WTC11 (cell line): ENCODE results near the gene ING5. TPM values are rescaled to one million over a fixed set of nuclear protein-coding genes. Genes with fewer than 3 reads are reported as not detected.

Source experiments
- ATAC-seq: fragments of 200-7000 bp; cut with Tn5 transposase; 2 replicates; pipeline ENCODE4 v1.10.0; 2021; ENCODE audit warnings: mild to moderate bottlenecking, moderate library complexity
- CTCF ChIA-PET: fragments of 300-600 bp; sonication (Branson Sonifier 250); formaldehyde crosslinking; loops from one replicate; lab custom pipeline; 2021; ENCODE audit warnings: antibody characterized with exemption; lab: Charles Lee
- POLR2A ChIA-PET: fragments of 350-600 bp; sonication (Branson Sonifier 250); formaldehyde crosslinking; loops from one replicate; lab custom pipeline; 2021; ENCODE audit warnings: antibody characterized with exemption; lab: Charles Lee
- DNase-seq: peaks from one replicate; pipeline ENCODE4 v3.0.0; 2021; ENCODE audit warnings: low spot score
- H3K27ac Mint-ChIP-seq: 2 replicates; pipeline ENCODE4 v1.8.0; 2021; ENCODE audit warnings: mixed read lengths
- H3K27me3 Mint-ChIP-seq: 2 replicates; pipeline ENCODE4 v1.8.0; 2021; ENCODE audit warnings: low read depth, mild to moderate bottlenecking, moderate library complexity, mixed read lengths
- H3K36me3 Mint-ChIP-seq: 2 replicates; pipeline ENCODE4 v1.8.0; 2021; ENCODE audit warnings: mixed read lengths
- H3K4me1 Mint-ChIP-seq: 2 replicates; pipeline ENCODE4 v1.8.0; 2022; ENCODE audit warnings: mixed read lengths
- H3K4me3 Mint-ChIP-seq: 2 replicates; pipeline ENCODE4 v1.8.0; 2021; ENCODE audit warnings: mild to moderate bottlenecking, moderate library complexity, mixed read lengths
- H3K9me3 Mint-ChIP-seq: 2 replicates; pipeline ENCODE4 v1.8.0; 2021; ENCODE audit warnings: mixed read lengths
- ETV6 ChIP-seq: sonication (generic); formaldehyde crosslinking; IDR thresholded peaks from 2 replicates; pipeline ENCODE4 v1.8.1; 2022; ENCODE audit warnings: mild to moderate bottlenecking, missing genetic modification reagents
- FOXP1 ChIP-seq: sonication (generic); formaldehyde crosslinking; IDR thresholded peaks from 2 replicates; pipeline ENCODE4 v1.8.0; 2022; ENCODE audit warnings: missing genetic modification reagents, mild to moderate bottlenecking, moderate library complexity, borderline replicate concordance
- GTF2I ChIP-seq: fragments of 250-450 bp; sonication (Bioruptor Pico); conservative IDR thresholded peaks from 2 replicates; pipeline ENCODE4 v1.4.0; 2021; ENCODE audit warnings: mild to moderate bottlenecking
- NR2C2 ChIP-seq: sonication (generic); formaldehyde crosslinking; IDR thresholded peaks from 2 replicates; pipeline ENCODE4 v1.8.0; 2022; ENCODE audit warnings: mild to moderate bottlenecking, missing genetic modification reagents
- RELA ChIP-seq: sonication (generic); formaldehyde crosslinking; IDR thresholded peaks from 2 replicates; pipeline ENCODE4 v1.8.1; 2022; ENCODE audit warnings: missing genetic modification reagents, mild to moderate bottlenecking, borderline replicate concordance
- SMAD3 ChIP-seq: sonication (generic); formaldehyde crosslinking; IDR thresholded peaks from 2 replicates; pipeline ENCODE4 v1.8.0; 2022; ENCODE audit warnings: missing genetic modification reagents, mild to moderate bottlenecking, borderline replicate concordance
- SOX15 ChIP-seq: fragments of 250-450 bp; sonication (Bioruptor Pico); IDR thresholded peaks from 2 replicates; pipeline ENCODE4 v1.9.0; 2021; ENCODE audit warnings: mild to moderate bottlenecking
- TCF7 ChIP-seq: sonication (generic); formaldehyde crosslinking; IDR thresholded peaks from 2 replicates; pipeline ENCODE4 v1.8.0; 2022; ENCODE audit warnings: mild to moderate bottlenecking, low read depth, missing genetic modification reagents, moderate library complexity
- ZNF121 ChIP-seq: sonication (generic); formaldehyde crosslinking; IDR thresholded peaks from 2 replicates; pipeline ENCODE4 v1.8.0; 2023; ENCODE audit warnings: missing genetic modification reagents
- ZNF423 ChIP-seq: fragments of 250-450 bp; sonication (Bioruptor Pico); IDR thresholded peaks from 2 replicates; pipeline ENCODE4 v2.1.2; 2022; ENCODE audit warnings: mild to moderate bottlenecking, moderate library complexity
- total RNA-seq: library from RNA; stranded (reverse); gene quantifications from 3 replicates; pipeline ENCODE4 v1.2.3, GENCODE V29; 2021
- TF ChIP-seq, protein P1 (sequence below): fragments of 250-450 bp; sonication (Bioruptor Pico); IDR thresholded peaks from 2 replicates; pipeline ENCODE4 v1.9.0; 2021; ENCODE audit warnings: mild to moderate bottlenecking, borderline replicate concordance
- TF ChIP-seq, protein P2 (sequence below): sonication (generic); formaldehyde crosslinking; IDR thresholded peaks from 2 replicates; pipeline ENCODE4 v1.8.0; 2022; ENCODE audit warnings: mild to moderate bottlenecking, missing genetic modification reagents
- TF ChIP-seq, protein P3 (sequence below): sonication (generic); formaldehyde crosslinking; IDR thresholded peaks from 2 replicates; pipeline ENCODE4 v1.8.1; 2022; ENCODE audit warnings: mild to moderate bottlenecking, missing genetic modification reagents, moderate library complexity, borderline replicate concordance
- TF ChIP-seq, protein P4 (sequence below): sonication (generic); formaldehyde crosslinking; conservative IDR thresholded peaks from 2 replicates; pipeline ENCODE4 v1.8.1; 2023; ENCODE audit warnings: mild to moderate bottlenecking, low read depth, missing genetic modification reagents, moderate library complexity
- TF ChIP-seq, protein P5 (sequence below): sonication (generic); formaldehyde crosslinking; IDR thresholded peaks from 2 replicates; pipeline ENCODE4 v1.8.0; 2023; ENCODE audit warnings: missing genetic modification reagents, mild to moderate bottlenecking, borderline replicate concordance
- TF ChIP-seq, protein P6 (sequence below): sonication (generic); formaldehyde crosslinking; IDR thresholded peaks from 2 replicates; pipeline ENCODE4 v1.8.1; 2023; ENCODE audit warnings: mild to moderate bottlenecking, missing genetic modification reagents, moderate library complexity

Gene ING5
- total RNA-seq, 1 experiment from 2014 or later, result 43.1 TPM

DNA sequence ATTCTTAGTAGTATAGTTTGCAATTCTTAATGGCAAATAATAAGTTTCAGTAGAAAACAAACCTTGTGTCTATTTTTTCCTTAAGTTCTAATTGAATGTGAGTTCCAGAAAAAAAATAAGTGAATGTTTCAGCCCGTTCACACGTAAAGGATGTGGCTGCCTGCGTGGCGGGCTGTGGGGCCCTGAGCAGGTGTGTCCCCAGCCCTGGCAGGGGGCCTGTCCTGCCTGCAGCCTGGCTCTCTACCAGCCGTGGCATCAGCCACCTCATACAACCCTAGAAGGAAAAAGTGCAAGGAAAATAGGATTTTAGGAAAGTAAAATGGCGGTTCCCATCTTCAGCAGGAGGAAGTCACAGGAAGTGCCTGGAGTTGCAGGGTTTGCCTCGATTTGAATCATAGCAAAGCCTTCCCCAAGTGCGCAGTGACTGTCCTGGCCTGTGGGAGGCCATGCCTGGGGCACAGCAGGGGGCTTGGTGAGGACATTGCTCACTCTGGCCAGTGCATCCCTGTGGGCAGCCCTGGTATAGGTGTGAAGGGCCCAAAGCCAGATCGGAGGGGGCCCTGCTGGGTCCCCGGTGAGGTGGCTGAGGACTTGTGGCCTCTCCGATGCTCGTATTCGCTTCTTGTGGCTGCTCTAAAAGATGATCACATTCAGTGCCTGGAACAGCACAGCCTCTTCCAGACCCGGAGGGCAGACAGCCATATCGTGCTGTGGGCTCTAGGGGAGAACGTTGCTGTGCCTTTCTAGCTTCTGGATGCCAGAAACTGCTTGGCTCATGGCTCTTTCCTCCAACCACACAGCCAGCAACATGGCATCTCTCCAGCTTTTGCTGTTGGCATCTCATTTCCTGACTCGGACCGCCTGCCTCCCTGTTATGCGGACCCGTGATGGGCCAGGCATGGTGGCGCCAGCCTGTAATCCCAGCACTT, 27.8 kb upstream of the ING5 start:
- Mint-ChIP-seq H3K27ac (peak overlapping the region; percentile 91), H3K36me3 (peaks cover 38% of the 10 kb centered on the region), H3K9me3 (no peaks in the 10 kb centered on the region), H3K27me3 (no peaks in the 10 kb centered on the region), H3K4me1 (peaks cover 2% of the 10 kb centered on the region; the same call in 1 of the 2 replicates), H3K4me3 (no peak overlapping the region)
- DNase-seq (peak; percentile 36), ATAC-seq (peak; percentile 61)
- TF ChIP-seq SMAD3 (CRISPR knock-in tag) (0 out of 2 replicates have a peak, but pooled peaks have one; percentile 53), ZNF121 (CRISPR knock-in tag) (0 out of 2 replicates have a peak, but pooled peaks have one; percentile 36), GTF2I (CRISPR knock-in tag) (no peak)
- CTCF ChIA-PET, result interaction anchor here (2.2 kb wide), 1 partner anchor 28 kb away, joined by 6 read pairs; the partner anchor contains the start of gene ING5
- POLR2A ChIA-PET, result no interaction called here

DNA sequence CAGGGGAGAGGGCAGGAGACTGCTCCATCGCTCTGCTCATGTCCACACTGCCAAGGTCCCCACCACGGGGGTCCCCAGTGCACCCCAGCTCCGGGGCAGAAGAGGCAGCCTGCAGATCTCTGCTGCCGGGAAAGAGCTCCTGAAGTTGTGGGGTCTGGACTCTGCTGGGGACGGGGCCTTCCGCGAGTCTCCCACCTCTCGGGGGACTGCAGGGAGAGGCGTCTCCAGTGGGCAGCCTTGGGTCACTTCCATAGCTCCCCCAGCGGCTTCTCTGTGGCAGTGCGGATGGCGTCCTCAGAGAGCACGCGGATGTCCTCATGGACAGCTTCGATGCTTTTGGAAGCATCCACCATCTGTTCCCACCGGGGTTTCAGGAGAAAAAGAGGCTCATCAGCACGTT, 26.0 kb upstream of the ING5 start:
- ATAC-seq (0 out of 2 replicates have a peak, but pooled peaks have one; percentile 10), DNase-seq (no peak)
- H3K9me3 Mint-ChIP-seq, result no peaks in the 10 kb centered on the region
- H3K36me3 Mint-ChIP-seq, result peaks cover 39% of the 10 kb centered on the region
- no peak overlapping the region for H3K4me3 Mint-ChIP-seq
- no peak overlapping the region for H3K27ac Mint-ChIP-seq
- CTCF ChIA-PET, result interaction anchor here (0.7 to 2.2 kb wide), 5 partner anchors 11 to 203 kb away, joined by 3 to 6 read pairs (median 3); partner anchors contain the start of gene ING5
- no peak for TF ChIP-seq NR2C2 (CRISPR knock-in tag)
- TF ChIP-seq TCF7 (CRISPR knock-in tag), result no peak
- TF ChIP-seq, protein P1, sequence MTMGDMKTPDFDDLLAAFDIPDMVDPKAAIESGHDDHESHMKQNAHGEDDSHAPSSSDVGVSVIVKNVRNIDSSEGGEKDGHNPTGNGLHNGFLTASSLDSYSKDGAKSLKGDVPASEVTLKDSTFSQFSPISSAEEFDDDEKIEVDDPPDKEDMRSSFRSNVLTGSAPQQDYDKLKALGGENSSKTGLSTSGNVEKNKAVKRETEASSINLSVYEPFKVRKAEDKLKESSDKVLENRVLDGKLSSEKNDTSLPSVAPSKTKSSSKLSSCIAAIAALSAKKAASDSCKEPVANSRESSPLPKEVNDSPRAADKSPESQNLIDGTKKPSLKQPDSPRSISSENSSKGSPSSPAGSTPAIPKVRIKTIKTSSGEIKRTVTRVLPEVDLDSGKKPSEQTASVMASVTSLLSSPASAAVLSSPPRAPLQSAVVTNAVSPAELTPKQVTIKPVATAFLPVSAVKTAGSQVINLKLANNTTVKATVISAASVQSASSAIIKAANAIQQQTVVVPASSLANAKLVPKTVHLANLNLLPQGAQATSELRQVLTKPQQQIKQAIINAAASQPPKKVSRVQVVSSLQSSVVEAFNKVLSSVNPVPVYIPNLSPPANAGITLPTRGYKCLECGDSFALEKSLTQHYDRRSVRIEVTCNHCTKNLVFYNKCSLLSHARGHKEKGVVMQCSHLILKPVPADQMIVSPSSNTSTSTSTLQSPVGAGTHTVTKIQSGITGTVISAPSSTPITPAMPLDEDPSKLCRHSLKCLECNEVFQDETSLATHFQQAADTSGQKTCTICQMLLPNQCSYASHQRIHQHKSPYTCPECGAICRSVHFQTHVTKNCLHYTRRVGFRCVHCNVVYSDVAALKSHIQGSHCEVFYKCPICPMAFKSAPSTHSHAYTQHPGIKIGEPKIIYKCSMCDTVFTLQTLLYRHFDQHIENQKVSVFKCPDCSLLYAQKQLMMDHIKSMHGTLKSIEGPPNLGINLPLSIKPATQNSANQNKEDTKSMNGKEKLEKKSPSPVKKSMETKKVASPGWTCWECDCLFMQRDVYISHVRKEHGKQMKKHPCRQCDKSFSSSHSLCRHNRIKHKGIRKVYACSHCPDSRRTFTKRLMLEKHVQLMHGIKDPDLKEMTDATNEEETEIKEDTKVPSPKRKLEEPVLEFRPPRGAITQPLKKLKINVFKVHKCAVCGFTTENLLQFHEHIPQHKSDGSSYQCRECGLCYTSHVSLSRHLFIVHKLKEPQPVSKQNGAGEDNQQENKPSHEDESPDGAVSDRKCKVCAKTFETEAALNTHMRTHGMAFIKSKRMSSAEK, result no peak
- TF ChIP-seq, protein P2, sequence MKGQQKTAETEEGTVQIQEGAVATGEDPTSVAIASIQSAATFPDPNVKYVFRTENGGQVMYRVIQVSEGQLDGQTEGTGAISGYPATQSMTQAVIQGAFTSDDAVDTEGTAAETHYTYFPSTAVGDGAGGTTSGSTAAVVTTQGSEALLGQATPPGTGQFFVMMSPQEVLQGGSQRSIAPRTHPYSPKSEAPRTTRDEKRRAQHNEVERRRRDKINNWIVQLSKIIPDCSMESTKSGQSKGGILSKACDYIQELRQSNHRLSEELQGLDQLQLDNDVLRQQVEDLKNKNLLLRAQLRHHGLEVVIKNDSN (CRISPR knock-in tag), result no peak
- TF ChIP-seq ZNF423 (CRISPR knock-in tag), result no peak
- TF ChIP-seq, protein P3, sequence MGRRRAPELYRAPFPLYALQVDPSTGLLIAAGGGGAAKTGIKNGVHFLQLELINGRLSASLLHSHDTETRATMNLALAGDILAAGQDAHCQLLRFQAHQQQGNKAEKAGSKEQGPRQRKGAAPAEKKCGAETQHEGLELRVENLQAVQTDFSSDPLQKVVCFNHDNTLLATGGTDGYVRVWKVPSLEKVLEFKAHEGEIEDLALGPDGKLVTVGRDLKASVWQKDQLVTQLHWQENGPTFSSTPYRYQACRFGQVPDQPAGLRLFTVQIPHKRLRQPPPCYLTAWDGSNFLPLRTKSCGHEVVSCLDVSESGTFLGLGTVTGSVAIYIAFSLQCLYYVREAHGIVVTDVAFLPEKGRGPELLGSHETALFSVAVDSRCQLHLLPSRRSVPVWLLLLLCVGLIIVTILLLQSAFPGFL (CRISPR knock-in tag), result no peak
- TF ChIP-seq SOX15 (CRISPR knock-in tag), result no peak
- TF ChIP-seq, protein P4, sequence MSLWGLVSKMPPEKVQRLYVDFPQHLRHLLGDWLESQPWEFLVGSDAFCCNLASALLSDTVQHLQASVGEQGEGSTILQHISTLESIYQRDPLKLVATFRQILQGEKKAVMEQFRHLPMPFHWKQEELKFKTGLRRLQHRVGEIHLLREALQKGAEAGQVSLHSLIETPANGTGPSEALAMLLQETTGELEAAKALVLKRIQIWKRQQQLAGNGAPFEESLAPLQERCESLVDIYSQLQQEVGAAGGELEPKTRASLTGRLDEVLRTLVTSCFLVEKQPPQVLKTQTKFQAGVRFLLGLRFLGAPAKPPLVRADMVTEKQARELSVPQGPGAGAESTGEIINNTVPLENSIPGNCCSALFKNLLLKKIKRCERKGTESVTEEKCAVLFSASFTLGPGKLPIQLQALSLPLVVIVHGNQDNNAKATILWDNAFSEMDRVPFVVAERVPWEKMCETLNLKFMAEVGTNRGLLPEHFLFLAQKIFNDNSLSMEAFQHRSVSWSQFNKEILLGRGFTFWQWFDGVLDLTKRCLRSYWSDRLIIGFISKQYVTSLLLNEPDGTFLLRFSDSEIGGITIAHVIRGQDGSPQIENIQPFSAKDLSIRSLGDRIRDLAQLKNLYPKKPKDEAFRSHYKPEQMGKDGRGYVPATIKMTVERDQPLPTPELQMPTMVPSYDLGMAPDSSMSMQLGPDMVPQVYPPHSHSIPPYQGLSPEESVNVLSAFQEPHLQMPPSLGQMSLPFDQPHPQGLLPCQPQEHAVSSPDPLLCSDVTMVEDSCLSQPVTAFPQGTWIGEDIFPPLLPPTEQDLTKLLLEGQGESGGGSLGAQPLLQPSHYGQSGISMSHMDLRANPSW (CRISPR knock-in tag), result no peak
- TF ChIP-seq ETV6, result no peak
- TF ChIP-seq RELA (CRISPR knock-in tag), result no peak
- TF ChIP-seq, protein P5, sequence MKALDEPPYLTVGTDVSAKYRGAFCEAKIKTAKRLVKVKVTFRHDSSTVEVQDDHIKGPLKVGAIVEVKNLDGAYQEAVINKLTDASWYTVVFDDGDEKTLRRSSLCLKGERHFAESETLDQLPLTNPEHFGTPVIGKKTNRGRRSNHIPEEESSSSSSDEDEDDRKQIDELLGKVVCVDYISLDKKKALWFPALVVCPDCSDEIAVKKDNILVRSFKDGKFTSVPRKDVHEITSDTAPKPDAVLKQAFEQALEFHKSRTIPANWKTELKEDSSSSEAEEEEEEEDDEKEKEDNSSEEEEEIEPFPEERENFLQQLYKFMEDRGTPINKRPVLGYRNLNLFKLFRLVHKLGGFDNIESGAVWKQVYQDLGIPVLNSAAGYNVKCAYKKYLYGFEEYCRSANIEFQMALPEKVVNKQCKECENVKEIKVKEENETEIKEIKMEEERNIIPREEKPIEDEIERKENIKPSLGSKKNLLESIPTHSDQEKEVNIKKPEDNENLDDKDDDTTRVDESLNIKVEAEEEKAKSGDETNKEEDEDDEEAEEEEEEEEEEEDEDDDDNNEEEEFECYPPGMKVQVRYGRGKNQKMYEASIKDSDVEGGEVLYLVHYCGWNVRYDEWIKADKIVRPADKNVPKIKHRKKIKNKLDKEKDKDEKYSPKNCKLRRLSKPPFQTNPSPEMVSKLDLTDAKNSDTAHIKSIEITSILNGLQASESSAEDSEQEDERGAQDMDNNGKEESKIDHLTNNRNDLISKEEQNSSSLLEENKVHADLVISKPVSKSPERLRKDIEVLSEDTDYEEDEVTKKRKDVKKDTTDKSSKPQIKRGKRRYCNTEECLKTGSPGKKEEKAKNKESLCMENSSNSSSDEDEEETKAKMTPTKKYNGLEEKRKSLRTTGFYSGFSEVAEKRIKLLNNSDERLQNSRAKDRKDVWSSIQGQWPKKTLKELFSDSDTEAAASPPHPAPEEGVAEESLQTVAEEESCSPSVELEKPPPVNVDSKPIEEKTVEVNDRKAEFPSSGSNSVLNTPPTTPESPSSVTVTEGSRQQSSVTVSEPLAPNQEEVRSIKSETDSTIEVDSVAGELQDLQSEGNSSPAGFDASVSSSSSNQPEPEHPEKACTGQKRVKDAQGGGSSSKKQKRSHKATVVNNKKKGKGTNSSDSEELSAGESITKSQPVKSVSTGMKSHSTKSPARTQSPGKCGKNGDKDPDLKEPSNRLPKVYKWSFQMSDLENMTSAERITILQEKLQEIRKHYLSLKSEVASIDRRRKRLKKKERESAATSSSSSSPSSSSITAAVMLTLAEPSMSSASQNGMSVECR (CRISPR knock-in tag), result no peak
- TF ChIP-seq, protein P6, sequence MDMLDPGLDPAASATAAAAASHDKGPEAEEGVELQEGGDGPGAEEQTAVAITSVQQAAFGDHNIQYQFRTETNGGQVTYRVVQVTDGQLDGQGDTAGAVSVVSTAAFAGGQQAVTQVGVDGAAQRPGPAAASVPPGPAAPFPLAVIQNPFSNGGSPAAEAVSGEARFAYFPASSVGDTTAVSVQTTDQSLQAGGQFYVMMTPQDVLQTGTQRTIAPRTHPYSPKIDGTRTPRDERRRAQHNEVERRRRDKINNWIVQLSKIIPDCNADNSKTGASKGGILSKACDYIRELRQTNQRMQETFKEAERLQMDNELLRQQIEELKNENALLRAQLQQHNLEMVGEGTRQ, result no peak
- TF ChIP-seq FOXP1, result no peak
- TF ChIP-seq, all 79 proteins: peak for 0
- Mint-ChIP-seq H3K27me3 (no peaks in the 10 kb centered on the region), H3K4me1 (peaks cover 2% of the 10 kb centered on the region; the same call in 1 of the 2 replicates)
- POLR2A ChIA-PET, result no interaction called here
